GM12872 (cell line): Measurements from ENCODE around the gene PODXL.

Source experiments
- TF ChIP-seq, protein P1 (sequence below): IDR thresholded peaks from 3 replicates; pipeline ENCODE4 v1.5.1; 2011; ENCODE audit warnings: low read depth, mild to moderate bottlenecking, low read length, moderate library complexity; ENCODE audit not compliant: insufficient read depth

Gene PODXL

DNA sequence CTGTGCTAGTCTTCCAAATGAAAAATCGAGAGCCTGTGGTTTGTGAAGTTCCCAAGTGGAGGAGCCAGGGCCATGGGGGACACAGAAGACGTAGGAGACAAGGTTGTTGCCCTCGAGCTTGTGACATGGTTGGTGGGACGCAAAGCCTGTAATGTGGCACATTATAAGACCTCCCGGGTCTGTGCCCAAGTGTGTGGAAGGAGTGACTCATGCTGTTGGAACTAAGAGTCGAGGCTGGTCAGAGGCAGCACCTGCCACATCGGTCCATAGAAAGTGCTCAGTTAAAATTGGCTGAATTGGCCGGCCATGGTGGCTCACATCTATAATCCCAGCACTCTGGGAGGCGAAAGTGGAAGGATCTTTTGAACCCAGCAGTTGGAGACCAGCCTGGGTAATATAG is 27.0 kb upstream of the PODXL start:
- TF ChIP-seq, protein P1, sequence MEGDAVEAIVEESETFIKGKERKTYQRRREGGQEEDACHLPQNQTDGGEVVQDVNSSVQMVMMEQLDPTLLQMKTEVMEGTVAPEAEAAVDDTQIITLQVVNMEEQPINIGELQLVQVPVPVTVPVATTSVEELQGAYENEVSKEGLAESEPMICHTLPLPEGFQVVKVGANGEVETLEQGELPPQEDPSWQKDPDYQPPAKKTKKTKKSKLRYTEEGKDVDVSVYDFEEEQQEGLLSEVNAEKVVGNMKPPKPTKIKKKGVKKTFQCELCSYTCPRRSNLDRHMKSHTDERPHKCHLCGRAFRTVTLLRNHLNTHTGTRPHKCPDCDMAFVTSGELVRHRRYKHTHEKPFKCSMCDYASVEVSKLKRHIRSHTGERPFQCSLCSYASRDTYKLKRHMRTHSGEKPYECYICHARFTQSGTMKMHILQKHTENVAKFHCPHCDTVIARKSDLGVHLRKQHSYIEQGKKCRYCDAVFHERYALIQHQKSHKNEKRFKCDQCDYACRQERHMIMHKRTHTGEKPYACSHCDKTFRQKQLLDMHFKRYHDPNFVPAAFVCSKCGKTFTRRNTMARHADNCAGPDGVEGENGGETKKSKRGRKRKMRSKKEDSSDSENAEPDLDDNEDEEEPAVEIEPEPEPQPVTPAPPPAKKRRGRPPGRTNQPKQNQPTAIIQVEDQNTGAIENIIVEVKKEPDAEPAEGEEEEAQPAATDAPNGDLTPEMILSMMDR: no peak

DNA sequence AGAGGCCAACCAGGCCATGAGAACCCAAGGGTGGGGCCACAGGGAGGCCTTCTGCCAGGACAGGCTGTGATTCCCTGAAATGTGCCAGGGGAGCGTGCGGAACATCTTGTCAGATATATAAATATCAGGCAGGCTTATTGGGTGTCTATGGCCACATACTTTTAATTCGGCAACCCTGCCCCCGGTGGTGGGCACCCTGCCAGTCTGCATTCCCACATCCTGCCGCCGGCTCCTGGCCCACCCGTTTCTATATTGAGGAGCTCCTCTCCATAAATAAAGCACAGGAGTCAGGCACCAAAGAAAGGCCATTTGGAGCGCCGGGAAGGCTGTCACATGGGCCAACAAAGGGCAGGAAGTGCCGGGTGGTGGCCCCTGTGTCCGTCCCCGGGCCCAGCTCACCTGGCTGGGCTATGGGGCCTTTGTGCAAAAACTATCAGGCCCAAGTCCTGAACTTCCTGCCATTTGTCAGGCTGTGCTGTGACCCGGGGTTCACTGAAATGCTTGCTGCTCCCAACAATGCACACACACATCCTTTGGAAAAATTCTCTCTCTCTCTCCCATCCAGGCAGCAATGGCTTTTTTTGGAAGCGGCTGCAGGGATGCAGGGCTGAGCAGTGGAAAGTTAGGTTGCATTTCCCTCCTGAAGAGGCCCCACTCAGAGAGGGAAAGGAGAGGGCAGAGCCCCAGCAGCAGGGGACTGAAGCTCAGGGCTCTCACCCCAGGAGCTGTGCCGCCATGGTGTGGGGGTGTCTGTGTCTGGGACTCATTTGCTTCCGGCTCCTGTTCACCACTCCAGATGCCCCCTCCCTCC is 25.0 kb upstream of the PODXL start:
- TF ChIP-seq, protein P1: no peak

DNA sequence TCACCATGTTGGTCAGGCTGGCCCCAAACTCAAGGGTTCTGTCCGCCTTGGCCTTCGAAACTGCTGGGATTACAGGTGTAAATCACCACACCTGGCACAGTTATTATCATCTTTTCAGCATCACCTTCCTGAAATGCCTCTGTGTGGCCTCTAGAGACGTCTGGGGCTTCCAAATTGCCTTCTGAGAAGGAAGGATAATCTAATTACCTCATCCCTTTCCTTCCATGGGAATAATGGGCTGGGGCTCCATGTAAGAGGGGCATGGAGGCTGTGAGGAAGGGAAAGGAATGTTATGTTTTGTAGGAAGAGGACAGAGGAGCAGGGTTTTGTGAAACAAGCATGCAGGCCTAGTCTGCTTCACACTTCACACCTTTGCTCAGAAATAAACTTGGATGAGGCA is 22.2 kb upstream of the PODXL start:
- TF ChIP-seq, protein P1: no peak

DNA sequence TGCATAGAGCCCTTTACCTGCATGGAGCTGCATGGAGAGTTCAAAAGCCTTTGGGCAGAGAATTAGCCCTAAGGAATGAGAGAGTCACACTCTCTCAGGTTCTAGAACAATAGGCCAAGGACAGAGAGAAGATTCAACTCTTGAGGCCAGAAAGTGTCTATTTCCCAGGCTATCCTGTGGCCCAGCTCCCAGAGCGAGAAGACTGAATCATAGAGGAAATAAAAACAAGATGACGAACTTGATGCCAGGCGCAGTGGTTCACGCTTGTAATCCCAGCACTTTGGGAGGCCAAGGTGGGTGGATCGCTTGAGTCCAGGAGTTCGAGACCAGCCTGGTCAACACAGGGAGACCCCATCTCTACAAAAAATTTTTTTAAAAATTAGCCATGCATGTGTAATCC is 18.3 kb upstream of the PODXL start:
- TF ChIP-seq, protein P1: no peak

DNA sequence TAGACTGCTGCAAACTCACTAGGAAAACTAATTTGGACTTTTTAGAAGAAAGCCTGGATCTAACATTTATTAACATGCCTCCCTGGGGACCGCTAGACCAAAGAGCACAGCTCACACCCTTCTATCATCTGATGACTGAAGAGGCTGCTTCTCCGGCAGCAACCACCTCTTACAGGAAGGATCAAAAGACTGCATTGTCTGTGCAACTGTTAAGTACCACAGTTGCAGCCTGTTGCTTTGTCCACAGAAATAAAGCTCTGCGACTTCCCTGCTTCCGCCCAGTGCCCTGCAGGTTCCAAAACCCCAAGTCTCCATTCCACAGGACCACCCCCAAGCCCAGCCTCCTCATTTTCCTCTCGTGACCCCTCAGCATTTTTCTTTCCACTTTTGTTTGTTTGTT is 14.0 kb upstream of the PODXL start:
- TF ChIP-seq, protein P1: no peak

DNA sequence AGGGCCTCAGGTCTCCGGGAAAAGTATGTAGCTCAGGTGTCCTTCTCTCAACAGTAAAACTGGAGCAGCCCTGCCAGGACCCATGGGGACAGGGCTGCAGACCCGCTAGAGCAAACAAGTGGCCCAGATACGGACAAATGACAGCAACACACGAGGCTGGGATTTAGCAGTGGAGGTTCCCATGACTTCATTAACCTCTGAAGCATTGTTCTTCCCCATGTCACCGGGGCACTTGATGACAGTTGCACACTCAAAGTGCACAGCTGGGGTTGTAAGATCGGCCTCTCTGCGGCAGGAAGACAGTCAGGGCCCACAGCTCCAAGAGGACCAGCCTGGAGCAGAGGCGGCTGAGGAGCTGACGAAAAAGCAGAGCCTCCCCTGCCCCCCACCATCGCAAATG is 12.5 kb upstream of the PODXL start:
- TF ChIP-seq, protein P1: no peak

DNA sequence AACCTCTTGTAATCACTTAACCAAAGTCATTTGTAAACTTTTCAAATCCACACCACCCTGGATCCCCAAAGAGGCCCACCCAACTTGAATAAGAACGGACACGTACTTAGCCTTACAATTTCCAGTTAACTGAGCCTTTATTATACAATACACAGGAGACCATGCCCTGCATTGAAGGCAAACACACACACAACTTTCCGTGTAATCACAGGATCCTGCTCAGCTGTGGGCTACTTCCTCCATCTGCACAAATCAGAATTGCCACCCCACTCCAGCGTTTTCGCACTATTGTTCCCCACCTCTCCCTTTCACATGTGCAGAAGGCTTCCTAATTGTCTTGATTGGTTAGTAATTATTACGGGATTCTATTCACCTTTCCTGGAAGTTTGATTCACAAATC is 12.1 kb upstream of the PODXL start:
- TF ChIP-seq, protein P1: no peak
